Mucosa of stomach (tissue), 1 donor: ENCODE data around the gene CPAMD8.

Experiments used
- H3K27me3 ChIP-seq: one replicate; pipeline ENCODE4 v1.7.0; 2013; ENCODE audit warnings: mild to moderate bottlenecking, low read length; ENCODE audit not compliant: control insufficient read depth, insufficient read depth
- H3K36me3 ChIP-seq: one replicate; pipeline ENCODE4 v1.7.0; 2013; ENCODE audit warnings: low read length; ENCODE audit not compliant: control insufficient read depth, insufficient read depth
- H3K4me1 ChIP-seq: one replicate; pipeline ENCODE4 v1.7.0; 2013; ENCODE audit warnings: mild to moderate bottlenecking, low read length; ENCODE audit not compliant: control insufficient read depth, insufficient read depth
- H3K4me3 ChIP-seq: one replicate; pipeline ENCODE4 v1.7.0; 2013; ENCODE audit warnings: low read length
- H3K9ac ChIP-seq: one replicate; pipeline ENCODE4 v1.7.0; 2013; ENCODE audit warnings: mild to moderate bottlenecking, low read length, moderate library complexity
- H3K9me3 ChIP-seq: one replicate; pipeline ENCODE4 v1.7.0; 2013; ENCODE audit warnings: mild to moderate bottlenecking, low read length, moderate library complexity; ENCODE audit not compliant: control insufficient read depth
- donor health status: Pancreatic carcinoma.

CPAMD8 gene

GRCh38 chr19:16901491-16902175, 125.0 kb downstream of the CPAMD8 start:
- Histone ChIP-seq H3K9me3 (no peaks in the 10 kb centered on the region), H3K4me3 (no peak overlapping the region), H3K27me3 (no peaks in the 10 kb centered on the region), H3K4me1 (no peaks in the 10 kb centered on the region), H3K36me3 (no peaks in the 10 kb centered on the region), H3K9ac (no peak overlapping the region)

- Histone ChIP-seq H3K4me3 (no peak overlapping the region), H3K9me3 (no peaks in the 10 kb centered on the region), H3K27me3 (no peaks in the 10 kb centered on the region), H3K4me1 (no peaks in the 10 kb centered on the region), H3K9ac (no peak overlapping the region), H3K36me3 (no peaks in the 10 kb centered on the region)
Observed at GRCh38 chr19:16899566-16900075, 127.0 kb downstream of the CPAMD8 start.

- Histone ChIP-seq H3K9ac (no peak overlapping the region), H3K36me3 (no peaks in the 10 kb centered on the region), H3K4me3 (no peak overlapping the region), H3K9me3 (no peaks in the 10 kb centered on the region), H3K4me1 (no peaks in the 10 kb centered on the region), H3K27me3 (no peaks in the 10 kb centered on the region)
Observed at GRCh38 chr19:16898361-16899015, 128.1 kb downstream of the CPAMD8 start.

- Histone ChIP-seq H3K4me1 (no peaks in the 10 kb centered on the region), H3K9ac (peak overlapping the region; percentile 47), H3K27me3 (no peaks in the 10 kb centered on the region), H3K4me3 (no peak overlapping the region), H3K36me3 (no peaks in the 10 kb centered on the region), H3K9me3 (no peaks in the 10 kb centered on the region)
Observed at GRCh38 chr19:16897856-16898161, 128.8 kb downstream of the CPAMD8 start.

GRCh38 chr19:16897029-16897855, 129.4 kb downstream of the CPAMD8 start:
- Histone ChIP-seq H3K4me1 (no peaks in the 10 kb centered on the region), H3K9me3 (no peaks in the 10 kb centered on the region), H3K36me3 (no peaks in the 10 kb centered on the region), H3K27me3 (no peaks in the 10 kb centered on the region), H3K9ac (peak overlapping the region; percentile 47), H3K4me3 (no peak overlapping the region)

- Histone ChIP-seq H3K27me3 (no peaks in the 10 kb centered on the region), H3K9ac (peak overlapping the region; percentile 73), H3K36me3 (no peaks in the 10 kb centered on the region), H3K4me3 (peak overlapping the region; percentile 36), H3K9me3 (no peaks in the 10 kb centered on the region), H3K4me1 (no peaks in the 10 kb centered on the region)
Observed at GRCh38 chr19:16896146-16897028, 130.2 kb downstream of the CPAMD8 start.

- Histone ChIP-seq H3K36me3 (no peaks in the 10 kb centered on the region), H3K4me1 (no peaks in the 10 kb centered on the region), H3K4me3 (no peak overlapping the region), H3K9me3 (no peaks in the 10 kb centered on the region), H3K27me3 (no peaks in the 10 kb centered on the region), H3K9ac (no peak overlapping the region)
Observed at GRCh38 chr19:16895467-16896145, 131.0 kb downstream of the CPAMD8 start.

GRCh38 chr19:16894080-16894479, 132.5 kb downstream of the CPAMD8 start:
- no peak overlapping the region for H3K4me3 ChIP-seq
- no peak overlapping the region for H3K9ac ChIP-seq
- H3K36me3 ChIP-seq: no peaks in the 10 kb centered on the region
- H3K9me3 ChIP-seq: no peaks in the 10 kb centered on the region
- H3K4me1 ChIP-seq: no peaks in the 10 kb centered on the region
- H3K27me3 ChIP-seq: peaks cover 4% of the 10 kb centered on the region

GRCh38 chr19:16893686-16893989, 133.0 kb downstream of the CPAMD8 start:
- Histone ChIP-seq H3K9ac (no peak overlapping the region), H3K36me3 (no peaks in the 10 kb centered on the region), H3K4me1 (no peaks in the 10 kb centered on the region), H3K4me3 (no peak overlapping the region), H3K27me3 (peaks cover 8% of the 10 kb centered on the region), H3K9me3 (no peaks in the 10 kb centered on the region)

- H3K9me3 ChIP-seq: no peaks in the 10 kb centered on the region
- no peak overlapping the region for H3K9ac ChIP-seq
- H3K4me1 ChIP-seq: no peaks in the 10 kb centered on the region
- H3K27me3 ChIP-seq: peaks cover 10% of the 10 kb centered on the region
- no peaks in the 10 kb centered on the region for H3K36me3 ChIP-seq
- H3K4me3 ChIP-seq: no peak overlapping the region
Observed at GRCh38 chr19:16892868-16893685, 133.5 kb downstream of the CPAMD8 start.

- Histone ChIP-seq H3K4me1 (no peaks in the 10 kb centered on the region), H3K27me3 (peaks cover 15% of the 10 kb centered on the region), H3K36me3 (no peaks in the 10 kb centered on the region)
Observed at GRCh38 chr19:16892436-16892835, 134.2 kb downstream of the CPAMD8 start.

More at GRCh38 chr19:16892436-16892835, 134.2 kb downstream of the CPAMD8 start:
- H3K9ac ChIP-seq: no peak overlapping the region
- H3K4me3 ChIP-seq: no peak overlapping the region
- H3K9me3 ChIP-seq: no peaks in the 10 kb centered on the region
